Activated B cell treated with CpG ODN at 0.5 μM for 24 hours (primary cell): ENCODE measurements around the gene ZSWIM6. TPM values are rescaled to one million over a fixed set of nuclear protein-coding genes. Genes with fewer than 3 reads are reported as not detected.

Experiments used
- ATAC-seq: fragments of 200-7000 bp; cut with Tn5 transposase; one replicate; pipeline ENCODE4 v1.10.0; 2021; ENCODE audit warnings: low read depth, mild to moderate bottlenecking, moderate library complexity
- CTCF ChIA-PET: fragments of 350-600 bp; sonication (Branson Sonifier 250); formaldehyde crosslinking; loops from one replicate; lab custom pipeline; 2021; ENCODE audit warnings: antibody characterized with exemption; lab: Charles Lee
- POLR2A ChIA-PET: fragments of 350-600 bp; sonication (Branson Sonifier 250); formaldehyde crosslinking; loops from one replicate; lab custom pipeline; 2021; ENCODE audit warnings: antibody characterized with exemption; lab: Charles Lee
- DNase-seq: peaks from one replicate; pipeline ENCODE4 v3.0.0; 2022
- H3K27ac Mint-ChIP-seq: one replicate; pipeline ENCODE4 v1.8.0; 2020; ENCODE audit warnings: mixed read lengths
- H3K27me3 Mint-ChIP-seq: one replicate; pipeline ENCODE4 v1.8.0; 2021; ENCODE audit warnings: mixed read lengths
- H3K36me3 Mint-ChIP-seq: one replicate; pipeline ENCODE4 v1.8.0; 2021; ENCODE audit warnings: low read depth, mixed read lengths
- H3K4me1 Mint-ChIP-seq: one replicate; pipeline ENCODE4 v1.8.0; 2021; ENCODE audit warnings: mixed read lengths
- H3K4me3 Mint-ChIP-seq: one replicate; pipeline ENCODE4 v1.8.0; 2020; ENCODE audit warnings: mild to moderate bottlenecking, mixed read lengths
- H3K9me3 Mint-ChIP-seq: one replicate; pipeline ENCODE4 v1.8.0; 2020; ENCODE audit warnings: mixed read lengths
- intact Hi-C: fragments of 100-400 bp; cut with micrococcal nuclease; formaldehyde crosslinking; loops from one replicate; pipeline ENCODE4 v1.15.1; 2024
- total RNA-seq: library from RNA; stranded (reverse); gene quantifications from 2 replicates; pipeline ENCODE4 v1.2.3, GENCODE V29; 2022
- TF ChIP-seq, protein P1 (sequence below): fragments of 200-600 bp; IDR thresholded peaks from one replicate; pipeline ENCODE4 v1.8.0; 2022; ENCODE audit warnings: antibody characterized with exemption, mild to moderate bottlenecking

ZSWIM6 gene
- total RNA-seq, 1 donor from 2014 or later = 8.5 TPM

DNA sequence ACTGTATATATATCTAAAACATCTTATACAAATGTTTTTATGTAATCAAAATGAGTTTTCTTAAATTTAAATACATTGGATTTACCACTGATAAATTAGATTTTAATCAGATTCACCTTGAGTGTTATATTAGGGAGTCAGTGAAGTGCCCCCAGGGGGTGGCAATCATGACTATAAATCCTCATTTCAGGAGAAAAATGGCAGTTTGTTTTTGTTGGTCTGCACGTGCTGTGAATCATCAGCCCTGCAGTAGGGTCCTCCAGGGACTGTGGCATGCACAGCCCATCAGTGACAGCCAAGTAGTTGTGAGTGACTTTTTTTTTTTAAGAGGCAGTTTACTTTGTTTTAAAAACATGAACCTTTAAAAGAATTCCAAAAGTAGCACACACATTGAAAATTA, 65.2 kb downstream of the ZSWIM6 start:
- ATAC-seq (no peak), DNase-seq (no peak)
- Mint-ChIP-seq H3K4me1 (peaks cover 24% of the 10 kb centered on the region), H3K4me3 (no peak overlapping the region), H3K27ac (no peak overlapping the region), H3K9me3 (no peaks in the 10 kb centered on the region), H3K36me3 (no peaks in the 10 kb centered on the region), H3K27me3 (no peaks in the 10 kb centered on the region)
- POLR2A ChIA-PET = no interaction called here
- TF ChIP-seq, protein P1, sequence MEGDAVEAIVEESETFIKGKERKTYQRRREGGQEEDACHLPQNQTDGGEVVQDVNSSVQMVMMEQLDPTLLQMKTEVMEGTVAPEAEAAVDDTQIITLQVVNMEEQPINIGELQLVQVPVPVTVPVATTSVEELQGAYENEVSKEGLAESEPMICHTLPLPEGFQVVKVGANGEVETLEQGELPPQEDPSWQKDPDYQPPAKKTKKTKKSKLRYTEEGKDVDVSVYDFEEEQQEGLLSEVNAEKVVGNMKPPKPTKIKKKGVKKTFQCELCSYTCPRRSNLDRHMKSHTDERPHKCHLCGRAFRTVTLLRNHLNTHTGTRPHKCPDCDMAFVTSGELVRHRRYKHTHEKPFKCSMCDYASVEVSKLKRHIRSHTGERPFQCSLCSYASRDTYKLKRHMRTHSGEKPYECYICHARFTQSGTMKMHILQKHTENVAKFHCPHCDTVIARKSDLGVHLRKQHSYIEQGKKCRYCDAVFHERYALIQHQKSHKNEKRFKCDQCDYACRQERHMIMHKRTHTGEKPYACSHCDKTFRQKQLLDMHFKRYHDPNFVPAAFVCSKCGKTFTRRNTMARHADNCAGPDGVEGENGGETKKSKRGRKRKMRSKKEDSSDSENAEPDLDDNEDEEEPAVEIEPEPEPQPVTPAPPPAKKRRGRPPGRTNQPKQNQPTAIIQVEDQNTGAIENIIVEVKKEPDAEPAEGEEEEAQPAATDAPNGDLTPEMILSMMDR = no peak
- CTCF ChIA-PET = no interaction called here
- intact Hi-C loops = no loop called here

DNA sequence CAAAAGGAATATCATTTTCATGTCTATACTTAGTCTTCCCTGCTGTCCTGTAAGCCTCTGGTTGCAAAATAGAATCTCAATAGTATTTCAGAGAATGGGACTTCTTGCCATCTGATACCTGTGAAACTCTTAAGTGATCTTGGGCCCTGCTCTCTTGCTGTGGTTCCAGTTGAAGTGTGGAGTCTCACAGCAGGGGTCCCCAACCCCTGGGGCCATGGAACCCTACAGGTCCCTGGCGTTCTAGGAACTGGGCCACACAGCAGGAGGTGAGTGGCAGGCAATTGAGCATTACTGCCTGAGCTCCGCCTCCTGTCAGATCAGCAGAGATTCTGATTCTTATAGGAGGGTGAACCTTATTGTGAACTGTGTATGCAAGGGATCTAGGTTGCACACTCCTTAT, 65.9 kb downstream of the ZSWIM6 start:
- ATAC-seq = no peak
- ChIA-PET CTCF (no interaction called here), POLR2A (no interaction called here)
- H3K36me3 Mint-ChIP-seq = no peaks in the 10 kb centered on the region
- TF ChIP-seq, protein P1 = no peak
- H3K9me3 Mint-ChIP-seq = no peaks in the 10 kb centered on the region
- H3K4me1 Mint-ChIP-seq = peaks cover 29% of the 10 kb centered on the region
- DNase-seq = no peak
- H3K4me3 Mint-ChIP-seq = no peak overlapping the region
- no peak overlapping the region for H3K27ac Mint-ChIP-seq
- intact Hi-C loops = no loop called here
- no peaks in the 10 kb centered on the region for H3K27me3 Mint-ChIP-seq

DNA sequence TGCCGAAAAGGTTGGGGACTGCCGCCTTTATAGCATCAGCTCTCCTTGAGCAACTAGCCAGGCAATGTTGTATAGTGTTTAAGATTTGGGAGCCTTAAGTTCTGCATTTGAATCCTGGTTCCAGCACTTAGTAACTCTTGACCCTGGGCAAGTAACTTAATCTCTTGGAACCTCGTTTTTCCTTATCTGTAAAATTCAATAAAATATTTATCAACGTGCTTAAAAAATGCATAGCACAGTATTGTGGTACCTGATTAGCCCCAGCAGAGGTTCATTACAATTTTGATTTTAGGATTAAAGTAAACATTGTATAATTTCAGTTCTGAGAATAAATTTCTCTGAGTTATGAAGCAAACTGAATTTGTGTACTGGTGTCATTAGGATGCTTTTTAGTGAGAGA, 66.4 kb downstream of the ZSWIM6 start:
- CTCF ChIA-PET = no interaction called here
- no peak overlapping the region for H3K27ac Mint-ChIP-seq
- H3K27me3 Mint-ChIP-seq = no peaks in the 10 kb centered on the region
- TF ChIP-seq, protein P1 = no peak
- H3K4me1 Mint-ChIP-seq = peaks cover 32% of the 10 kb centered on the region
- no peaks in the 10 kb centered on the region for H3K36me3 Mint-ChIP-seq
- H3K9me3 Mint-ChIP-seq = no peaks in the 10 kb centered on the region
- H3K4me3 Mint-ChIP-seq = no peak overlapping the region
- ATAC-seq = no peak
- POLR2A ChIA-PET = interaction anchor here (0.7 kb wide), 1 partner anchor 65 kb away, joined by 3 read pairs; no protein-coding TSS in a partner anchor
- DNase-seq = no peak
- intact Hi-C loops = no loop called here

DNA sequence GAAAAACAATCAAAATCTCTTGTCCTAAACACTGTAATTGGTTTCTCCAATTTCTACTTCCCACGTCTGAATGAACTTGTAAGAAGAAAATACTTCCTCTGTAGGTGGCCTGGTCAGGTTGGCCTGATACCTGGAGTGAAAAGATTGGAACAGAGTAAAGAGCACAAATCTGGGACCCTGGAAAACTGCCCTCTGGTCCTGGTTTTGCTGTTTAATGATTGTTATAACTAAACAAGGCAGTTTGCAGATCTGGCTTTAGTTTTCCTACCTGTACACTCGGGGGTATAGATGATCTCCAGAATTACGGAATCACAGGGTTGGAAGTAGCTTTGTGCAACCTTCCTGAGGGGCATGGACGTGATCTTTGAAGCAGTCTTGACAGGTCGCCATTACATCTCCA, 67.6 kb downstream of the ZSWIM6 start:
- ChIA-PET CTCF (no interaction called here), POLR2A (no interaction called here)
- peaks cover 30% of the 10 kb centered on the region for H3K4me1 Mint-ChIP-seq
- H3K36me3 Mint-ChIP-seq = no peaks in the 10 kb centered on the region
- no peaks in the 10 kb centered on the region for H3K27me3 Mint-ChIP-seq
- ATAC-seq = no peak
- no peaks in the 10 kb centered on the region for H3K9me3 Mint-ChIP-seq
- H3K27ac Mint-ChIP-seq = no peak overlapping the region
- no peak for DNase-seq
- intact Hi-C loops = no loop called here
- TF ChIP-seq, protein P1 = no peak
- H3K4me3 Mint-ChIP-seq = no peak overlapping the region

DNA sequence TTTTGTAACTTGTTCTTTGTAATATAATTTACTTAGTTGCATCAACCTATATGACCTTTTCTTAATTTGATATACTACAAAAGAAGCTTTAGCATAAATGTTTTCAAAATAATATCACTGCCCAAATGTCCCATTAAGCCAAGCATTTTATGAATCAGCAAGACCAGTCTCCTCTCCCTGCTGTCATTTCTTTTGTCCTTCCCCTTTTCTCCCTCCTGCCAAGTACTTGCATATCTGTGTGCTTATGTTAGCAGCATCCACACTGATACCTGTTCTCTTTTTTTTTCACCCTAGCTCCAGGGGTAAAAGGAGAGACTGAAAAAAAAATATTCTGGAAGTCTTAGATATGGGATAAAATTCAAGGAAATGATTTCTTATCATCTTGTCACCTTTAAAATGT, 69.7 kb downstream of the ZSWIM6 start:
- H3K27ac Mint-ChIP-seq = no peak overlapping the region
- no peak for ATAC-seq
- H3K36me3 Mint-ChIP-seq = no peaks in the 10 kb centered on the region
- ChIA-PET CTCF (no interaction called here), POLR2A (no interaction called here)
- no peak overlapping the region for H3K4me3 Mint-ChIP-seq
- peaks cover 31% of the 10 kb centered on the region for H3K4me1 Mint-ChIP-seq
- no peaks in the 10 kb centered on the region for H3K27me3 Mint-ChIP-seq
- TF ChIP-seq, protein P1 = no peak
- intact Hi-C loops = no loop called here
- no peaks in the 10 kb centered on the region for H3K9me3 Mint-ChIP-seq
- DNase-seq = no peak
